Colon (tissue), 2 donors: Measurements from ENCODE around the gene SUV39H1.
"Not testable (repeated sequence)": the region's sequence is repeated elsewhere in the genome, so short reads cannot be mapped to it uniquely, and the experiment has no call there.

Experiments
- FAIRE-seq: peaks from 2 replicates; lab custom pipeline; 2012; peaks lifted over from hg19 to GRCh38; lab: Jason Lieb, UNC
- donor health status: control.
- donor health status: control.

SUV39H1 gene

DNA sequence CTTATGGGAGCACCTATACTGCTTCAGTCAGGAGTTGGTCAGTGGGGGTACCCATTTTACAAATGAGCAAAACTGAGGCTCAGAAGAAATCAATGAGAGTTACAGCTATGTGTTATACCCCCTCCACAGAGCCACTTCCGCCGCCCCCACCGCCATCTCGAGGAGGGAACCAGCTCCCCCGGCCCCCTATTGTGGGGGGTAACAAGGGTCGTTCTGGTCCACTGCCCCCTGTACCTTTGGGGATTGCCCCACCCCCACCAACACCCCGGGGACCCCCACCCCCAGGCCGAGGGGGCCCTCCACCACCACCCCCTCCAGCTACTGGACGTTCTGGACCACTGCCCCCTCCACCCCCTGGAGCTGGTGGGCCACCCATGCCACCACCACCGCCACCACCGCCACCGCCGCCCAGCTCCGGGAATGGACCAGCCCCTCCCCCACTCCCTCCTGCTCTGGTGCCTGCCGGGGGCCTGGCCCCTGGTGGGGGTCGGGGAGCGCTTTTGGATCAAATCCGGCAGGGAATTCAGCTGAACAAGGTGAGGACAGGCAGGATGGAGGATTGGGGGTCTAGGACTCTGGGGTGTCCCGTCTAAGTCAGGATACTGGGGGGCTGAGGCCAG is 7.9 kb upstream of the SUV39H1 start:
- FAIRE-seq, result no peak

DNA sequence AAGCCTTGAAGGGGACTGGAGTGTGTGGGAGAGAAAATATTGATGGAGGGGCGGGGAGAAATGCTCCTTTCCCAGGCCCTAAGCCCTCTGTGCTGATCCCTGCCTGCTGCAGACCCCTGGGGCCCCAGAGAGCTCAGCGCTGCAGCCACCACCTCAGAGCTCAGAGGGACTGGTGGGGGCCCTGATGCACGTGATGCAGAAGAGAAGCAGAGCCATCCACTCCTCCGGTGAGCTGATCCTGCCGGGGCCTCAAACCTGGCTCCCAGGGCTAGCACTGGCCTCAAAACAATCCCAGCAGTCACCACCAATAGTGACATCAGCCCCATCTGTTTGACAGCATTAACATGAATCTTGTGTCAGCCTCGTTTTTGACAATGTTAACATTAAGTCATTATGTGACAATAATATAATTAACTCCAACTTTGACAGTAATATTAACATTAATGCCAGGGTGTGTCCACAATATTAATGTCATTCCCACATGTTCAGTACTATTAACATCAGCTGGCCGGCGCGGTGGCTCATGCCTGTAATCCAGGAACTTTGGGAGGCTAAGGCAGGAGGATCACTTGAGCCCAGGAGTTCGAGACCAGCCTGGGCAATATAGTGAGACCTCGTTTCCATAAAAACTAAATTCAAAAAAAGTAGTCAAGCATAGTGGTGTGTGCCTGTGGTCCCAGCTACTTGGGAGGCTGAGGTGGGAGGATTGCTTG is 7.2 kb upstream of the SUV39H1 start:
- no peak for FAIRE-seq

DNA sequence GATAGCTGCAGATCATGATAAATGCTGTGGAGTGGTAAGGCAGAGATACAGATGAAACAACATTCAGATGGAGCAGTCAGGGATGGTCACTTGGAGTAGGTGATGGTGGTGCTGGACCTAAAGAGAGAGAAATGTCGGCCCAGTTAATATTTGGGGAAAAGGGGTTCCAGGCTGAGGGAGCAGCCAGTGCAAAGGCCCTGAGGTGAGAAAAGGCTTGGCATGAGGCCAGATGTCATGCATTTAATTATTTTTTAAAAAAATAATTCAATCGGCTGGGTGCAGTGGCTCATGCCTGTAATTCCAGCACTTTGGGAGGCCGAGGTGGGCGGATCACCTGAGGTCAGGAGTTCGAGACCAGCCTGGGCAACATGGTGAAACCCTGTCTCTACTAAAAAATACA is 4.8 kb upstream of the SUV39H1 start:
- not testable (repeated sequence) for FAIRE-seq

DNA sequence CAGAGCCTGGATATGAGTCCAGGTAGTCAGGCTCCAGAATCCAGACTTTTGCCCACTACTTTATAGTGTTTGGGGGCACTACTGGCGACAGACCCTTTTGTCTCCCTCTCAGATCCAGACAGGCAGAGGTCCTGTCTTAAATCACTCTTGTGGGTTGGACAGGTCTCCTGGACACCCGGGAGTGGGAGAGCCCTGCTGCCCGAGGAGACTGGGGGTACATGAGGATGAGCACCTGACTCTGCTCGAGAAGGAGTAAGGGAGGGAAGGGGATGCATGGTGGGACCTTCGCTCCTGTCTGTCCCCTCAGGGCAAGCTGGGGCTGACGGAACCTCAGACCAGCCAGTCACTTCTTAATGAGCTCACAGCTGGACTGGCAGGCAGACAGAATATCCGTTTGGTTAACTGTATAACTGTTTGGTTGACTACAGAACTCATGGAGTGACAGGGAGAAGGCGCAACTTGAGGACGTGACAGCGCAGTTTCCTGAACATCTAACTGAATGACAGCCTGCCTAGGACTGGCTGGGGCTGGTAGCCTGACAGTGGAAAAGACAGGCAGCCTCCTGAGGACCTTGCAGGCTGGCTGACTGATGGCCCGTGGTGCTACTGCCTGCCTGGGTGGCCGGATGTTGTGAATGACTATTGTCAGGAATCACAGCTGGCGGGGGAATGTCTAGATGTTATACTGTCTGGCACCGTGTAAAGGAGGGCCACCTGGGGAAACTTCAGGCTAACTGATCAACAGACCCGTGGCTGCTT is 1.6 kb upstream of the SUV39H1 start:
- no peak for FAIRE-seq

DNA sequence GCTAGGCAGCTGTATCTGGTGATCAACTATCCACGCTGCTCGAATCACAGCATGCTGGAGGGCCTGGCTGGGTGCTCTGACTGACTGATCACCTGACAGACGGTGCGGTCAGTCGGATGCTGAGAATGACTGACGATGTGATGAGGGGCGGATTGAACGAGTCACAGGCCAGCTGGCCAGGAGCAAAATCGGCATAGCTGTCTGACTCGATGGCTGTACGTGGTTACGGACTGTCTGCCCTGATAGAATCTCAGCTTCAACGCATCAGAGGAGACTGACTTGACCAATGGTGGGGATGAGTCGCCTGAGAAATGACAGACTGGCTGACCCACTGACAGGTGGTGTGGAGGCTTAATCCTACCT is 1.0 kb upstream of the SUV39H1 start:
- FAIRE-seq, result no peak

DNA sequence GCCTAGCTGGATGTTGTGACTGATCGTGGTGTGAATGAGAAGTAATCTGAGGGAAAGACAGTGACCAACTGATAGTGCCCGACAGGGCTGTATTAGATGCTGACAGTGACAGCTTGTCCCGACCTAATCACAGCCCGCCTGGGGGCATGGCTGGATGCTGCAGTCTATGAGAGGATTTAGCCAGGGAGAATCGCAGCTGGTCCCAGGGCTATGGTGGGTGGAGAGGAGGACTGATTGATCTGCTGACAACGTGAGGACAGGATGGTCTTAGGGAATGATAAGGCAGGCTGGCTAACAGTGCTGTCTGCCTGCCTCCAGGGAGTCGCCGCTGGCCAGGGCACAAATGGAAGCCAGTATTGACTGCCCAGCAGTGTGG is 621 bp upstream of the SUV39H1 start:
- no peak for FAIRE-seq

DNA sequence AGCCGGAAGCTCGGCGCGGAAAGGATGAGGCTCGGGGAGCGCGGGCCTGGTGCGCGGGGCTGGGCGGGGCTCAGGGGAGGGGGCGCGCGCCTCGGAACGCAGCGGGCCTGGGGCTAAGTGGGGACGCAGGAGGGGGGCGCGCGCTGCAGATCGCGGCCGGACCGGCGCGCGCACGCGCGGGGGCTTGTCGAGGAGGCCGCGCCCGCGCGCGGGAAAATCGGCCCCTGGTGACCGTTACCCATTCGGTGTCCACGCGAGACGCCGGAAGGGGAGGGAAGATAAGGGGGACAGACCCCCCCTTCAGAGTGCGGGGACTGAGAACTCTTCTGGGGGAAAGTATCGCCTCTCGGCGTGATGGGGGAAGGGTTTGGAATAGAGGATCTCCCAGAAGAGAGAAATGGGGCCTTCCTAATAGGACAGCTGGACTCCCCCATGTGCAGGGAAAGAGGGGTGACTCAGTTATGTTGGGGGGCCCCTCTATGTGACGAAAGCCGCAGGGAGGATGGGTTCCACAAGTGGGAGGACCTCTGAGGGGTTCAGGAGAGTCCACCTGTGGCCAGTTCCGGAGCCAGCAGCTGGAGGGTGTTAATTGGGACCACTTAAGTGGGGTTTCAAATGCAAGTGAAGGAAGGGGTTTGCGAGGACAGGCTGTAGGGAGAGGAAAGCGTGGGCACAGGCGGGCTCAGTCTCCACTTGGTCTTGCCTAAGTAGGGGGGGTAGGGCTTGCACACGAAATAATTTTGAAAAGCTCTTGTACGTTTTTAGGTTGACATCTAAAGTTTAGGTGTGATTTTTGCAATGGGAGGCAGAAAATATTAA is 584 bp downstream of the SUV39H1 start:
- FAIRE-seq, result no peak

DNA sequence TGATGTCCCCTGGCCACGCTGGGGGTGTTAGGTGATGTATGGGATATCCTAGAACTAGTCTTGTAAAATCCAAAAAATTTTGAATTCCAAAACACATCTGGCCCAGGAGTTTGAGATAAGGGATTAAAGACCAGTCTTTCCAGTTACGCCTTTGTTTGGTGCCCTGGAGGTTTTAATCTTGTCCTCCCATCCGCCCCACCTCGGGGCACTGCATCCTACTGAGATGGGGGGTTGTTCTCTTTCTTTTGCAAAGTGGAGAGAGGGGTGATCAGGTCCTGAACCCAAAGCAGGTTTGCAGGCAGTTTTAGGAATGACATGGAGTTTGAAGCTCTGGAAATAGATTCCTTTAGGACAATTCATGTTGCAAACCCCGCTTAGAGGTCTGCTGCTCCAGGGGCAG is 1.8 kb downstream of the SUV39H1 start:
- FAIRE-seq, result no peak

DNA sequence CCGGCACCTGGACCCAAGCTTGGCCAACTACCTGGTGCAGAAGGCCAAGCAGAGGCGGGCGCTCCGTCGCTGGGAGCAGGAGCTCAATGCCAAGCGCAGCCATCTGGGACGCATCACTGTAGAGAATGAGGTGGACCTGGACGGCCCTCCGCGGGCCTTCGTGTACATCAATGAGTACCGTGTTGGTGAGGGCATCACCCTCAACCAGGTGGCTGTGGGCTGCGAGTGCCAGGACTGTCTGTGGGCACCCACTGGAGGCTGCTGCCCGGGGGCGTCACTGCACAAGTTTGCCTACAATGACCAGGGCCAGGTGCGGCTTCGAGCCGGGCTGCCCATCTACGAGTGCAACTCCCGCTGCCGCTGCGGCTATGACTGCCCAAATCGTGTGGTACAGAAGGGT is 3.7 kb downstream of the SUV39H1 start:
- no peak for FAIRE-seq

DNA sequence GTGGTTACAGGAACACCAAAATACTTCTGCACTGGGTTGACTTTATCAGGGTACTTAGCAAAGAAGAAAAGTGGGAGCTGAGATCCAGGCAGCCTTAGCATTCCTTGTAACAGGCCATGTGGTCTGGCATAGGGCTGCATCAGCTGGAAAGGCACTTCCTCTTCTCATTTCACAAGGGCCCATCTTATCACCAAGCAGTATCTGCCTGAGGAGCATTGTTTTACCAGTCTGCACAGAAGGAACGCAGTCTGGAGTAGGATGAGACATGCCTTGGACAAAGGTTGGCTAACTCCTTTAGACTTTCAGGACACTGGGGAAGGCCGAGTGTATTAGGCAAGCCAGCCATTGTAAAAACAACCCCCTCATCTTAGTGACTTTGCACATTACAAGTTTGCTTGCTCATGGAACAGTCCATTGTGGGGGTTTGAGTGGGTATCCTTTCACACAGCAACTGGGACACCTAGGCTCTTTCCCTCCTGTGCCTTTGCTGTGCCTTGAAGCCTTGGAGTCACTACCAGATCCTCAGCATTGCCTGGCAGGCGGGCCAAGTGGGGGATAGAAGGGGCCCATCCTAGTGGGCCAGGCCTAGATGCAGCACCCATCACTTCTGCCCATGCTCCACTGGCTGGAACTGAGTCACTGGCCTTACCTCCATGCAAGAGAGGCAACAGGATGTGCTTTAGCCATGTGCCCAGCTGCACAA is 4.6 kb downstream of the SUV39H1 start:
- no peak for FAIRE-seq

DNA sequence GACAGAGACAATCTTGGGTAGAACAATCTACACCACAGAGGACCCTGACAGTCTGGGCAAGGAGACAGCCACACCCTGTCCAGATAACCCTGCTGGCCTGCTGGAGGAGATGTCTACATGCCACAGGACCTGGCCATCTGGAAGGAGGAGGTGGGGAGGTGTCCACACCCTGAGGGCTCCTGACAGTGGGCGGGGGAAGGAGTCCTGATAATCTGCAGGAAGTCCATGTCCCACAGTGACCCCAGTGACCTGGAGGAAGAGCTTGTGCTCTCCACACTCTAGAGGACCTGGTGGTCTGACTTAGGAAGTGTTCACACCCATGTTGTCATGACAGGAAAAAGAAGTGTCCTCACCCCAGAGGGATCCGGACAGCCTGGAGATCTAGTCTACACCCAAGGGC is 5.5 kb downstream of the SUV39H1 start:
- no peak for FAIRE-seq

DNA sequence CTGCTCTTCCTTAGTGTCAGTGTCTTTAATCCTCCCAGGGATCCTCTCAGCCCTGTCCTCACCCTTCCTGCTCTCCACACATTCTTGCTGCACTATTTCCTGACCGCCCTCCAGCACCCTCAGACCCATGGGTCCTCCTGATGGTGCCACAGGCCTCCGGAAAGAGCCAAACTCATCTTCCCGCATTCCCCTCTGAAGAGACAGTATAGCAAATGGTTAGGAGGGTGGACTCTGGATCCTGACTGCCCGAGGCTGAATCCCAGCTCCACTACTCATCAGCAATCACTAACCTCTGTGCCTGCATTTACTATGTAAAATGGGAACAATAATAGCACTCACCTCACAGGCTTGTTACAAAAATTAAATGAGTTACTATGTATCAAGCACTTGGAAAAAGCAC is 6.2 kb downstream of the SUV39H1 start:
- FAIRE-seq, result no peak

DNA sequence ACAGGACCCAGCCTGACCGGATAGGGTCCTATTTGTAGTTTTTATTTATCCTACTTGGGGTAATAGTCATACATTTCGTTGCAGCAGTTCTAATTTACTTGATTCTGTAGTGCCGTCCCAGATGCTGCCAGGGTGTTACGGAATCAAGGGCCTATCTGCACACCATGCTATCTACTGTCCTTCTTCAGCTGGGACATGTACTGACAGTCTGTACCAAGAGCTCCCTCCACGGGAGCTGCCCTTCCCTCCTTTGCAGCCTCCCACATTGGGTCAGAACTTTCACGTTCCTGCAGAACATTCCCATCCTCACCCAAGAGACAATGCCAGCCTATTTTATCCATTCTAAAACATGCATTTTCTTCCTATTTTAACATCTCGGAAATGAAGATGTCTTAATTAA is 6.7 kb downstream of the SUV39H1 start:
- FAIRE-seq, result no peak

DNA sequence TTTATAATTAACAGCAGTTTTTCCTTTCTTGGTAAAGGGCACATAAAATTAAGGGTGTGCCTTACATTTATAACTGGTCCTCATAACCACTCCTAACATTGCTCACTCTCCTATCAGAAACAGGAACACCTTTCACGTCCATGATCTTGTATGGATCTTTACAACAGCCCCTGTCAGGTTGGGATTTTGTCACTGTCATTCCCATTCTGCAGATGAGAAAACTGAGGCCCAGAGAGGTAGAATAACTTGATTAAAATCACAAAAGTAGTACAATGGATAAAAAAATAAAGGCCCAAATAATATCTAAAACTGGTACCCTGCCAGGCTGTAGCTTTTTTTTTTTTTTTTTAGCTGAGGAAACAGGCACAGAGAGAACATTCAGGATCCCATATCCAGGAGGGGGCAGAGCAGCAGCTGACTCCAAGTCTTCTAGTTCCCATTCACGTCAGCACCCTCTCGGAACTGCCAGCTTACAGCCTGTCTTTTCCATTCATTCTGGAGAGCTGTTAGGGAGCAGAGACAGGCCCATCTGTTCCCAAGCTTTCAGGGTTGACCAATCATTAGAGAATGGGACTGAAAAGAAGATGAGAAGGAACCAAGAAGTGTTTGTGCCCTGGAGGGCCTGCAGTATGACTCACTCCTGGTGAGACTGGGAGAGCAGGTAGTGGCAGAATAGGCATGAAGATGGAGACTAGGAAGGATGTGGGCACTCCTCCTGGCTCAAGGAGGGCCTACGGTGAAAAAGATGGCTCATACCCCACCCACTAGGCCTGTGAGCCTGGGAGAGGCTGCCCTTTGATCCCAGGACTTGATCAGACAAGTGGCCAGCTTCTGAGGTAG is 7.3 kb downstream of the SUV39H1 start:
- FAIRE-seq, result no peak

DNA sequence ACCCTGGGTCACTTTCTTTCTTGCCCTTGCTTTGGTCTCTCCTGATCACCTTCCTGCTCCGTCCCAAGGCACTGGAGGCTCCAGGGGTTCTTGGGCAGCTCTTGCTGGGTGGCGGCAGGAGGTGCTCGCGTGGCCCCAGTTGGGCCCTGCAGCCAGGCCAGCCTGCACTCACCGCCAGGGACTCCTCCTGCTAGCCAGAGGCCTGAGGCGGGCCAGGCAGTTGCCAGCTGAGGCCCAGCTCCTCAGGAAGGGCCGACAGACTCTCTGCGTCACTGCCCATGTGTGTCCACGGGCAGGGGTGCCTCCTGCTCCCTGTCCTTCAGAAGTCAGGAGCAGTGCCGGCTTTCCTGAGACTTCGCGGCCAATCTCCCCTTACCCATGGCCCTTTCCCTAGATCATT is 9.3 kb downstream of the SUV39H1 start:
- FAIRE-seq, result no peak

DNA sequence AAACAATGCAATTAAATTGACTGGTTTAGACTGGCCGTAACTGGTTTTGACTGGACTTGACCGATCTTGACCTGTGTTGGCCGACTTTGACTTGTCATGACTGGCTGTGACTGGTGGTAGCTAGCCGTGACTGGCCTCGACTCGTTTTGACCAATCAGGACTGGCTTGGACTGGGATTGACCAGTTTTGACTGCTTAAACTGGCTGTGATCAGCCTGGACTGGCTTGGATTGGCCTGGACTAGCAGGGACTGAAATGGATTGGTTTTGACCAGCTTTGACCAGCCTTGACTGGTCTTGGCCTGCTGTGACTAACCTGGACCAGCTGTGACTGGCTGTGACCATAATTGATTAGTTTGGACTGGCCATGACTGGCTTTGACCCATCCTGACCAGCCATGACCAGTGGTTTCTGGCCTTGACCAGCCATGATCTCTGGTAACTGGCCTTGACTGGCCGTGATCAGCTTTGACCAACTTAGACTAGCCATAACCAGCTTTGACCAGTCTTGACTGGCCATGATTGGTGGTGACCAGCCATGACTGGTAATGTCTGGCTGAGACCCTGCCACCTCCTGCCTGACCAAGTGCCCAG is 13.1 kb downstream of the SUV39H1 start:
- no peak for FAIRE-seq

DNA sequence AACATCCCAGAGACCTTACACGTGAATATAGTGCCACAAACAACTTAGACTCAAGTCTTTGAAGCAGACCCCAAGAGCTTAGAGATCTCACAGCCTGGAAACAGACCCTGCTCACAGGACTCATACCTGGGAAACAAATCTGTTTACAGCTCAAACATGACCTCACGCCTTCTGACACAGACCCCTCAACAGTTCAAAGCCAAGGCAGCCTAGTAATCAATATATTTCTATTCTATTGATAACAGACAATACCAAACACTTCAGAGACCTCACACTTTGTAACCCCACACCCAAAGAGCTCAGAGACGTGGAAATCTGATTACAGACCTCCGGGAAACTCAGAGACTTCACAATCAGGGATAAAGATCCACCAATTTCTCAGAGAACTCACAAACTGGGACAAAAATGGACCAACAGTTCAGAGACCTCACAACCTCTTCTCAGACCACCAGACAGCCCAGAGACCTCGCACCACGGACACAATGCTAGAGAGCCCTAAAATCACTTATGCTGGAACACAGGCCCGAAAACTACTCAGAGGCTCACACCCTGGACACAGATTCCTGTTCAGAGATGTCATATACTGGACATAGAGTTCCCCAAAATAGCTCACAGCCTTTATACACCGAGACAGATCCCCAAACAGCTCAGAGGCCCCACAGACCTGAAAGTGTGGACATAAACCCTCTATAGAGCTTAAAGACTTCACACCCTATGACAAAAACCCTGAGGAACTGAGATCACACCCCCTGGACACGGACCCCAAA is 14.8 kb downstream of the SUV39H1 start:
- no peak for FAIRE-seq

DNA sequence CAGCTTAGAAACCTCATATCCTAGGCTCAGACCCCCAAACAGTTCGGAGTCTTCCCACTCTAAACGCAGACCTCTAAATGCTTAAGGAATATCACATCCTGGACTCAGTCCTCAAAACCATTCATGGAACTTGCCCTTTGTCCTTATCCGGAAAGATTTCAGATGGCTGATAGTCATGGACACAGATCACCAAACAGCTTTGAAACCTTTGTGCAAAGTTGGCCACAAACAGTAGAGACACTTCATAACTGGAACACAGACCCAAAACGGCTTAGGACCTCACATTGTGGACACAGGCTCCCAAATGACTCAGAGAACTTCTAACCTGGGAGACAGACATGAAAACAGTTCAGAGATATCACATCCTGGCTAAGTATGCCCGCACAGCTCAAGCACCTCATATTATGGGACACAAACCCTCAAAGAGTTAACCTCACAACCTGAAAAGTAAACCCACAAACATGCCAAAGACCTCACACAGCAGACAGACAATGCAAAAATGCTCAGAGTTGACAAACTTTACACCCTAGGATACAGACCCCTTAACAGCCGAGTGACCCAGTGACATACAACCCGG is 15.5 kb downstream of the SUV39H1 start:
- no peak for FAIRE-seq

DNA sequence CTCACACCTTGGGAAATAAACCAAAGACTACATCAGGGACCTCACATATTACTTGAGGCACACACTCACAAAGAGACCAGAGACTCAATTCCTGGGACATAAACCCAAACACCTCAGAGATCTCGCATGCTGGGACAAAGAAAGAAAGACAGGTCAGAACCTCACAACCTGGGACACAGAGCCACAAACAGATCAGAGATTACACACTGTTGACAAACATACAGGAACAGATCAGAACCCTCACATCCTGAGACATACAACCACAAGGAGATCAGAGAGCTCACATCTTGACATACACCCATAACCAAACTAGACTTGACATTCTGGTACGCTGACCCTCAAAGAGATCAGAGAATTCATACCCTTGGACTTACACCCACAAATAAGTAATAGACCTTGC is 17.3 kb downstream of the SUV39H1 start:
- no peak for FAIRE-seq

DNA sequence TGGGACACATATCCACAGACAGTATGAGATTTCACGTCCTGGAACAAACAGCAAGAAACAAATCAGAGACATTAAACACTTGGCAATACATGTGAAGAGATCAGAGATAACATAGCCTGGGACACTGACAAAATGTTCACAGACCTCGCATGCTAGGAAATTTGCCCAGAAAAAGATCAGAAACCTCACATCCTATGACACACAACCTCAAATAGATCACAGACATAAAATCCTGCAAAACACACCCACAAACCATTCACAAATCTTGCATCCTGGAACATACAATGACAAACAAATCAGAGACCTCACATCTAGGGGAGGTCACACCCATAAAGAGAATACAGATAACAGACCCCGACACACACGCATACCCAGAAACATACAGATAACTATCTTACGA is 18.0 kb downstream of the SUV39H1 start:
- no peak for FAIRE-seq
